Sigmoid colon (tissue), 7 donors: Measurements from ENCODE around the gene SHB. TPM values are rescaled to one million over a fixed set of nuclear protein-coding genes. Genes with fewer than 3 reads are reported as not detected.

Source experiments
- DNase-seq: peaks from one replicate; pipeline ENCODE4 v3.0.0-alpha.2; 2019
- H3K27ac ChIP-seq, 4 donors: fragments of 200-600 bp; sonication (generic); one replicate each; pipeline ENCODE4 v1.5.1; 2016 to 2019; ENCODE audit warnings: mild to moderate bottlenecking in 1 of 4
- H3K27me3 ChIP-seq, 3 donors: fragments of 200-600 bp; sonication (generic); one replicate each; pipeline ENCODE4 v1.5.1; 2019; ENCODE audit warnings: mild to moderate bottlenecking in 1 of 3
- H3K36me3 ChIP-seq, 4 donors: fragments of 200-600 bp; sonication (generic); one replicate each; pipeline ENCODE4 v1.5.1; 2016 to 2019
- H3K4me1 ChIP-seq, 4 donors: fragments of 200-600 bp; sonication (generic); one replicate each; pipeline ENCODE4 v1.5.1; 2017 to 2019
- H3K4me3 ChIP-seq, 4 donors: fragments of 200-600 bp; sonication (generic); one replicate each; pipeline ENCODE4 v1.5.1; 2017 to 2019; ENCODE audit warnings: mild to moderate bottlenecking in 2 of 4, moderate library complexity in 1 of 4
- H3K9me3 ChIP-seq, 4 donors: fragments of 200-600 bp in 3 of 4; sonication (generic) in 3 of 4; one replicate each; pipeline versions ENCODE4 v1.5.1 to v1.6.1; 2013 to 2019
- EP300 ChIP-seq, 4 donors: sonication (generic); formaldehyde crosslinking; IDR thresholded peaks; one replicate each; pipeline ENCODE4 v1.6.1; 2017; ENCODE audit warnings: antibody characterized with exemption in 4 of 4
- POLR2A ChIP-seq, 2 donors: fragments of 450-650 bp; IDR thresholded peaks; one replicate each; pipeline ENCODE4 v1.6.1; 2016; ENCODE audit warnings: antibody characterized with exemption in 2 of 2, mild to moderate bottlenecking in 2 of 2, moderate library complexity in 2 of 2
- POLR2AphosphoS5 ChIP-seq, 4 donors: sonication (generic); formaldehyde crosslinking; IDR thresholded peaks; one replicate each; pipeline ENCODE4 v1.6.1; 2017; ENCODE audit warnings: antibody characterized with exemption in 4 of 4
- WGBS, 2 donors: extraction: QIAGEN DNeasy Blood & Tissue Kit; methylation state at CpG; one replicate each; pipeline ENCODE4 v1.1.7; 2013; 5-methylcytosine and 5-hydroxymethylcytosine counted together
- intact Hi-C: fragments of 100-400 bp; cut with DNase I; formaldehyde crosslinking; loops from one replicate; pipeline ENCODE4 v1.15.1; 2023
- polyA plus RNA-seq, 3 donors: library from polyadenylated mRNA; stranded (reverse); fragments of 200-250 nt; gene quantifications; one replicate each; pipeline ENCODE4 v1.2.3, GENCODE V29; 2013
- total RNA-seq, 4 donors: library from RNA; depleted of rRNA; stranded (reverse); fragments of >200 nt; gene quantifications; one replicate each; pipeline ENCODE4 v1.1.0, GENCODE V29; 2016
- TF ChIP-seq, protein P1 (sequence below), 4 experiments: fragments of 450-650 bp in 3 of 4; fragments of 200-600 bp in 1 of 4; IDR thresholded peaks; one replicate each; pipeline ENCODE4 v1.5.1; 2016 to 2019; ENCODE audit warnings: antibody characterized with exemption in 4 of 4, mild to moderate bottlenecking in 3 of 4, moderate library complexity in 2 of 4
- donor health status: healthy with polysubstance abuse.
- donor health status: Bipolar disorder and iron deficiency.
- donor health status: healthy.

SHB gene
- total and polyA plus RNA-seq, 7 donors, result 6.8 to 33.7 (median 10.2) TPM

DNA sequence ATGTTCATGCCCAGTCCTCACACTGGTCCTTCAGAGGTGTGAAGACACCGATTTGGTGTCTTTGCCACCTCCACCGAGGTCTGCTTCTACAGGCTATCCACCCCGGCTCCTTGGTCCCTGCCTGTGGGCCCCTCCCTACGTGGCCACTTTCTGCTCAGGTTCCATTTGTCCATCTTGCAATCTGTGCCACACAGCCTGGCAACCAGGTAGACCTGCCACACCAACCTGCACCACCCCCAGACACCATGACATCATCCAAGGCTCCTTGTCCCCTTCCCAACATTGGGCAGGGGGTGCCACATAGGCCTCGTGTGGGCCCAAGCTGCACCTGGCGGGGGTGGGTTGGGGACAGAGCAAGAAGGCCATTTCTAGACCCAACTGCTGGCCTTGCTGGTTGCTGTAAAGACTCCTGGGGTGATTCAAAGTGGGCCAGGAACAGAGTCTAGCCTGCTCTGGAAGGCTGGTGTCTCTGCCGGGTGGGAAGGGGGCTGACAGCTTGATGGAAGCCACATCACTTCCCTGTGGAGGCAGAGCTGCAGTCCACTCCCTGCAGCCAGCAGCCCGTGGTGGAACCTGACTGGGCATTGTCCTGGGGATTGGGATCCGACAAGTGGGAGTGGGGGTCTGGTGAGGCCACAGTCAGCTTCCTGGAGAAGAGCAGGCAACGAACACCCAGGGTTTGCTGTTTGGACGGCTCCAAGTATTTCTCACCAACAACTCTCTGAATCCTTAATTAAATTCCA, 99.3 kb downstream of the SHB start:
- H3K4me1 ChIP-seq, result peaks cover 0 to 35% (median 14%) of the 10 kb centered on the region in 4 donors
- H3K36me3 ChIP-seq, result peaks cover 0 to 19% (median 7%) of the 10 kb centered on the region in 4 donors
- no peak overlapping the region for H3K4me3 ChIP-seq
- TF ChIP-seq, protein P1, sequence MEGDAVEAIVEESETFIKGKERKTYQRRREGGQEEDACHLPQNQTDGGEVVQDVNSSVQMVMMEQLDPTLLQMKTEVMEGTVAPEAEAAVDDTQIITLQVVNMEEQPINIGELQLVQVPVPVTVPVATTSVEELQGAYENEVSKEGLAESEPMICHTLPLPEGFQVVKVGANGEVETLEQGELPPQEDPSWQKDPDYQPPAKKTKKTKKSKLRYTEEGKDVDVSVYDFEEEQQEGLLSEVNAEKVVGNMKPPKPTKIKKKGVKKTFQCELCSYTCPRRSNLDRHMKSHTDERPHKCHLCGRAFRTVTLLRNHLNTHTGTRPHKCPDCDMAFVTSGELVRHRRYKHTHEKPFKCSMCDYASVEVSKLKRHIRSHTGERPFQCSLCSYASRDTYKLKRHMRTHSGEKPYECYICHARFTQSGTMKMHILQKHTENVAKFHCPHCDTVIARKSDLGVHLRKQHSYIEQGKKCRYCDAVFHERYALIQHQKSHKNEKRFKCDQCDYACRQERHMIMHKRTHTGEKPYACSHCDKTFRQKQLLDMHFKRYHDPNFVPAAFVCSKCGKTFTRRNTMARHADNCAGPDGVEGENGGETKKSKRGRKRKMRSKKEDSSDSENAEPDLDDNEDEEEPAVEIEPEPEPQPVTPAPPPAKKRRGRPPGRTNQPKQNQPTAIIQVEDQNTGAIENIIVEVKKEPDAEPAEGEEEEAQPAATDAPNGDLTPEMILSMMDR (IDR thresholded peaks at IDR 0.05), result no peak
- TF ChIP-seq POLR2AphosphoS5 (IDR thresholded peaks at IDR 0.05) (no peak), EP300 (IDR thresholded peaks at IDR 0.05) (no peak), POLR2A (IDR thresholded peaks at IDR 0.05) (no peak)
- DNase-seq, result no peak
- H3K27ac ChIP-seq, result no peak overlapping the region
- intact Hi-C loops, result no loop called here
- no peaks in the 10 kb centered on the region for H3K27me3 ChIP-seq
- 64 to 85% methylated on average over 11 of the region's 11 CpGs for WGBS, 2 donors
- no peaks in the 10 kb centered on the region for H3K9me3 ChIP-seq

- Histone ChIP-seq H3K4me3 (no peak overlapping the region), H3K27me3 (no peaks in the 10 kb centered on the region), H3K4me1 (peaks cover 0 to 39% (median 18%) of the 10 kb centered on the region in 4 donors), H3K27ac (no peak overlapping the region), H3K9me3 (no peaks in the 10 kb centered on the region), H3K36me3 (peaks cover 0 to 13% (median 7%) of the 10 kb centered on the region in 4 donors)
- intact Hi-C loops, result no loop called here
- TF ChIP-seq EP300 (IDR thresholded peaks at IDR 0.05) (no peak), POLR2A (IDR thresholded peaks at IDR 0.05) (no peak), POLR2AphosphoS5 (IDR thresholded peaks at IDR 0.05) (no peak)
- TF ChIP-seq, protein P1 (IDR thresholded peaks at IDR 0.05), result no peak
- 19 to 55% methylated on average over 2 of the region's 2 CpGs for WGBS, 2 donors
- DNase-seq, result no peak
Measured at GRCh38 chr9:37969130-37969529, 99.9 kb downstream of the SHB start.

DNA sequence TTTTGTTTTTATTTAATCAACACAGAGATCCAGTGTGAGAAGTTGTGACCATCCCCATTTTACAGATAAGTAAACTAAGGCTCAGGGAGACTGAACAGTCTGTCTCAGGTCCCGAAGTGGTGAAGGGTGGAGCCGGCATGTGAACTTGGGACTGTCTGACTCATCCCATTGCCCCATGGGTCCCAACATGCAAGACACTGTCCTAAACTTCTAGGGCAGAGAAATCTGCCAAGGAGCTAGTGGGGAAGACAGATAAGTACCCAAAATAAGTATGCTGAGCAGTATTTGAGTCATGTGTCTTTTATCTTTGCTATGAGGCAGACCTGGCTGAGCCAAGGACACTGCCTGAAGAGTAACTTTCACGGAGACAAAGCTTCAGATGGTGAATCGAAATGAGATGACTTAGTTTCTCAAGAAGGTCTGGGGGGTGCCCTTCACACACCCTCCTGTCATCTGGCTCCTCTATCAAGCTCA, 100.8 kb downstream of the SHB start:
- H3K4me3 ChIP-seq, result no peak overlapping the region
- no peaks in the 10 kb centered on the region for H3K9me3 ChIP-seq
- no peak overlapping the region for H3K27ac ChIP-seq
- 25 to 70% methylated on average over 4 of the region's 4 CpGs for WGBS, 2 donors
- DNase-seq, result no peak
- TF ChIP-seq POLR2A (IDR thresholded peaks at IDR 0.05) (no peak), POLR2AphosphoS5 (IDR thresholded peaks at IDR 0.05) (no peak)
- H3K36me3 ChIP-seq, result peaks cover 0 to 7% (median 2%) of the 10 kb centered on the region in 4 donors
- peaks cover 0 to 47% (median 23%) of the 10 kb centered on the region in 4 donors for H3K4me1 ChIP-seq
- no peaks in the 10 kb centered on the region for H3K27me3 ChIP-seq
- intact Hi-C loops, result no loop called here

DNA sequence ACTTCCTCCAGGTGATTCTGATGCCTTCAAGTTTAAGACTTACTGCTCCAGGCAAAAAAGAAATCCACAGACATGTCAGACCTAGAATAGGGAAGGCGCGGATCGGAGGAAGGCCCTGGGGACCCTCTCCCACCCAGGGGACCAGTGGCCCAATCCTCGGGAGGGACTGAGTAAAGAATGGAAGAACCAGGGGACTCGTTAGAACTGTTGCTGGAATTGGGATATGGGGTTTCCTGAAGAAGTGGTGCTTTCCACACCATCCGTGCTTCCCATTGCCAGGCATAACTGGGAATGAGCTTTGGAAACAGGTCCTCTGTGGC, 101.3 kb downstream of the SHB start:
- Histone ChIP-seq H3K27ac (no peak overlapping the region), H3K4me1 (peaks cover 0 to 47% (median 23%) of the 10 kb centered on the region in 4 donors), H3K36me3 (peaks cover 0 to 5% (median 2%) of the 10 kb centered on the region in 4 donors), H3K27me3 (no peaks in the 10 kb centered on the region), H3K4me3 (no peak overlapping the region), H3K9me3 (no peaks in the 10 kb centered on the region)
- TF ChIP-seq EP300 (IDR thresholded peaks at IDR 0.05) (no peak), POLR2A (IDR thresholded peaks at IDR 0.05) (no peak), POLR2AphosphoS5 (IDR thresholded peaks at IDR 0.05) (no peak)
- TF ChIP-seq, protein P1 (IDR thresholded peaks at IDR 0.05), result no peak
- intact Hi-C loops, result no loop called here
- 84 to 90% methylated on average over 6 of the region's 6 CpGs for WGBS, 2 donors
- DNase-seq, result no peak

DNA sequence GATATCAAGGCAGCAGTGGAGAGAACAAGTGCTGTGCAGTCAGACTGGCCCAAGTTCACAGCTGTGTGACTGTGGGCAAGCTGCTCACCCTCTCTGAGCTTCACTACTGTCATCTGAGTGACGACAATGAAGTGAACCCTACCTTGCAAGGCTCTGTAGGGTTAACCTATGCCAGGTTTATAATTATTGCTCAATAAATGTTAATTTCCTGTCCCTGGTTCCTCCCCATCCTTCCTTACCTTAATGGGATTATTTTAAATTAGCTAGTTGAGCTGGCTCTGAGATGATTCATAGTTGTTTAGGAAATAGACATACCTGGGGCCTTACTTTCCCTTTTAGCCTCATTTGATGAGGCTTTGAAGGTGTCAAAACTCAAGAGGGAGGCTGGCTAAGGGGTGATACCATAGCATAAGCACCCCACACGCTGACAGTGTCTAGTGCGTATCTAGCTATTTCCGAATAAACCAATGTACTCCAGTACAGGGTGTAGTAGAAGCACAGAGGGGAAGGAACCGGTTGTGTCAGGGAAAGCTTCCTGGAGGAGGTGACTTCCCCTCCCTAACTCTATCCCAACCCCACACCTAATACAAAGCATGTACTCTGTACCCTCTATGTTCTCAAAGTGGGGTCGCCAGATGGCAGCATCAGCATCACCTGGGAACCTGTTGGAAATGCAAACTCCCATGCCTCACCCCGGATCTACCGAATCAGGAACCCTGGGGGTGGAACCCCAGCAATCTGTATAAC, 101.8 kb downstream of the SHB start:
- intact Hi-C loops, result no loop called here
- Histone ChIP-seq H3K27me3 (no peaks in the 10 kb centered on the region), H3K27ac (peak overlapping the region in 2 of 4 donors; percentile 8 to 16), H3K4me3 (no peak overlapping the region), H3K9me3 (no peaks in the 10 kb centered on the region), H3K36me3 (peaks cover 0 to 4% (median 0%) of the 10 kb centered on the region in 4 donors), H3K4me1 (peaks cover 0 to 47% (median 23%) of the 10 kb centered on the region in 4 donors)
- TF ChIP-seq POLR2AphosphoS5 (IDR thresholded peaks at IDR 0.05) (no peak), POLR2A (IDR thresholded peaks at IDR 0.05) (no peak), EP300 (IDR thresholded peaks at IDR 0.05) (no peak)
- TF ChIP-seq, protein P1 (IDR thresholded peaks at IDR 0.05), result no peak
- 24 to 72% methylated on average over 8 of the region's 8 CpGs for WGBS, 2 donors
- no peak for DNase-seq
